IPS DF 19.7 (cell line): ENCODE measurements around the gene GRIK1.

Experiments used
- DNase-seq: peaks from one replicate; pipeline ENCODE4 v3.0.0-alpha.2; 2013; ENCODE audit warnings: low read depth, low spot score

GRIK1 gene

DNA sequence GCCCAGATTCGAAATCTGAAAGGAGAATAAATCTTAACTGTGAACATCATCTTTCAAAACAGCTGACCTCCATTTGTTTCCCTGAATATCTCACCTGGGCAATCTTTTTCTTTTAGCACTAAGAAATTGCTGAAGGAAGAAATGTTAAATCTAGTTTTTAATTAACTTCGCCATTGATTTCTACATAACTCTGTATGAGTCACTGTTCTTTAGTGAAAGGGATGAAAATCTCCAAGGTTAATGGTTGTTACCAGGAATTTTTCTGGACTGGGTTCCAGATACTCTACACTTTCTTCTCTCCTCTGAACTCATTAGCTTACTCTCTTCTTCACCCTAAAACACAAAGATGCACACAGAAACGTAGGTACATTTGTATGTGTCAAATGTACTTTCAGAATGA, 405.3 kb downstream of the GRIK1 start:
- DNase-seq = no peak

DNA sequence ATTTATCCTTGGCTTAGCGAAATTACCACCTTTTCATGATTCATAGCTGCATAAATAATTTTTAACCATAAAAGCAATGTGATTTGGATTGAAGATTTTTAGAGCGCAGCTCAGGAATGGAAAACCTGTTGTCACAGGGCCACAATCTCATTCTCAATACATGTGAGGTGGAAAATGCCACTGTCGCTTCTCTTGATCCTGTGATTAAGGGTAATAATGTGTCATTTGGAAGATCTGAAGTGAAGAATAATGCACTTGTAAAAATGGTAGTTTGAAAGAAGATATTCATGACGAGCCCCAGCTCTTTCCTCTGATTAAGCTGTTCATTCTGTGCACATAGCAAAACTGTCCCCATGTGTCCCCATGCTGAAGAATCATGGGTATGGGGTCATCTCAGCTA, 410.7 kb downstream of the GRIK1 start:
- no peak for DNase-seq

DNA sequence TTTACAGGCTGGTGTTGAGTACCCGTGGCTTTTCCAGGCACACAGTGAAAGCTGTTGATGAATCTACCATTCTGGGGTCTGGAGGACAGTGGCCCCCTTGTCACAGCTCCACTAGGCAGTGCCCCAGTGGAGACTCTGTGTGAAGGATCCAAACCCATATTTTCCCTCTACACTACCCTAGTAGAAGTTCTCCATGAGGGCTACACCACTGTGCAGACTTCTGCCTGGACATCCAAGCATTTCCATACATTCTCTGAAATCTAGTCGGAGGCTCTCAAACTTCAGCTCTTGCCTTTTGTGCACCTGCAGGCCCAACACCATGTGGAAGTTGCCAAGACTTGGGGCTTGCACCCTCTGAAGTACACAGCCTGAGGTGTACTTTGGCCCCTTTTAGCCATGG, 413.3 kb downstream of the GRIK1 start:
- no peak for DNase-seq

DNA sequence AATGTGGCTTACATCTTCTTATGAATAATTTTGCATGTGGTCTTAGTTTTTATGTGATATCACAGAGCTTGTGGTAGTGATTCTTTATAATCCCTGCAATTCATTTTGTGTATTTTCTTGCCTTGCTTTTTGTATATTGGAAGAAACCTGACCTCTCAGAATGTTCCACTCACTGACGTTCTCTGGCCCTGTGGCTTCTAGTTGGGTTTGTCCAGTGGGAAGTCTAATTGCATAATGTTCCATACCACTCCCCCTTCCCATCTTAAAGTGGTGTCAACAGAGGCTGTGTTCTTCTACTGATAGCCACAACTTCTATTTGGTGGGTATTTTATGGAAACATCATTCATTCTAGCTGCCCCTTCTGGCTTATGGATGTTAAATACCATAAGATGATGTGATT, 415.7 kb downstream of the GRIK1 start:
- no peak for DNase-seq

DNA sequence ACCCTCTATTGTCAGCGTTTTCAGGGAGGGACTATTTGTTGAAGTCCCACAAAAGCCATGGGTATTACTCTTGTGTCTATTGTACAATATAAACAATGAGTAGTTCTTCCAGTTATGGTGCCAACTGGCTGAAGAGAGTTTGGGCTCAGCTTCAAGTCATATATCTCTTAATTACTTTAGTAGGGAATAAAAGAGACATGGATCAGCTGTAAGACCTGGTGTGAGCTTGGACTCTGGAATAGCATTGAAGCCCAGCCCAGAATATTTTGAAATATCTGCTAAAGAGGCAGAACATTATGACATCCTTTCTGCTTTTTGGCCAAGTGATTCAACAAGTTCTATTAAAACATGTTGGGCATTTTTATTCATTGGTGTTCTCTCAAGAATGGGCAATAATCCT, 416.1 kb downstream of the GRIK1 start:
- no peak for DNase-seq

DNA sequence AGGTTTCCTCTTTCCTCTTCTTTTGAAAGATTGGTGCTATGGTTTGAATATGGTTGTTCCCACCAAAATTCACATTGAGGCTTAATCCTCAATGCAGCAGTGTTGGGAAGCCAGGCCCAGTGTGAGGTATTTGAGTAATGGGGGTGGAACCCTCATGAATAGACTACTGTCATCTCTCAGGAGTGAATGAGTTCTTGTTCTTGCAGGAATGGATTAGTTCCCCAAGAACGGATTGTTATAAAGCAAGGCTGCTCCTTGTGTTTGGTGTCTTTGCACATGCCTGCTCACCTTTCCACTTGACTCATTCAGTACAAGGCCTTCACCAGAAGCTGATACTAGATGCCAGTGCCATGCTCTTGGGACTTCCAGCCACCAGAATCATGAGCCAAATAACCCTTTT, 417.9 kb downstream of the GRIK1 start:
- DNase-seq = no peak

DNA sequence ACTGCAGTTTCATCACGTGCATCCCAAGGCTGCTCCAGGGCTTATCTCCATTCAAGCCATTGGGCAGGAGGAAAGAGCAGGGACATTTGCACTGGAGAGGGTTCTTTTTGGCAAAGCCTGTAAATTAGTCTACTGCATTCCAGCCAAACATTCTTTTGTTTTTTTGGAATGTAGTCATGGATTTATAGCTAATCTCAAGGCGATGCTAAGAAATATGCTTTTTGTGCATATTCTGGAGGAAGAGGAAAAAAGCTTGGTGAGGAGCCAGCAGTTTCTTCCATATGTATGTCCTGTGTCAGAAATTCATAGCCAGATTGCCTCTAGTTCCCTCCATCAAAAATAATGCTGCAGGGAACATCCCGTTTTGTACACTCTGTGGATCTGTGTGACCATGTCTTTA, 419.6 kb downstream of the GRIK1 start:
- DNase-seq = no peak

DNA sequence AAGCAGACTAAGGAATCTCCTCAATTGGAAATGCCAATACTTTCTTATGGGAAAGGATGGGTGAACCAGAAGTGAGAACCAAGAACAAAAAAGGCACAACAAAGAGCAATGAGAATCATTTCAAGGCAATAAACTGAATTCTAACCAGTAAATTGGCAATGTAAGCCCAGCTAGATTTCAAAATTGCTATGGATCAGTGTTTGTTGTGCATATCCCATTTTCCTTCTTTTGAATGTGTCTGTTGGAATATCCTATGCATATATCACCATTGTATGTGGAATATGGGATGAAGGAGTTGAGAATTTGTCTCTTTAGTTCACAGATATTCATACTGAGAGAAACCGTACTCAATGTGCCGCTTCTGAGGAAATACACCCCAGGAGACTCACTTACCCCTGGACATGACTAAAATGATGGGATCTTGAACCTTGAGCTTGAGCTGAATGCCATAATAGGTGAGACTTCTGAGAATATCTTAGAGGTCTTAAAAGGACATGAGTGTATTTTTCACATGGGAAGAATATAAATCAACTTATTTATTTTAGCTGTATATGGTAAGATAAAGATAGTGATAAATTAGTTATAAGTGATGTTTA, 425.0 kb downstream of the GRIK1 start:
- DNase-seq = no peak

DNA sequence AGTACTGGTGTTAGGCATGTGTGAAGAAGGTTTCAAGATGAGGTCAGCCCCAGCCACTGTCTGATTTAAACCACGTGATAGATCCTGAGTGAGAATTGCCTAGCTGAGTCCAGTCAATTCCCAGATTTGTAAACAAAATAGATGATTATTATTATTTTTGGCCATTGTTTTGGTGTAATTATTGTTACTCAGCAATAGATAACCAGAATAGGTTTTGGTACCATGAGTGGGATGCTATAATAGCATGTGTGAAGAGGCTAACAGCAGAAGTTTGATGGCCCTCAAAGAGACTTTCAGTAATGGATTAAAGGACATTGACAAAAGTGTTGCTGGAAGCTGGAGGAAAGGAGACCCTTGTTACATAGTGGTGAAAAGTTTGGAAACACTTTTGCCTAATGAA, 426.3 kb downstream of the GRIK1 start:
- DNase-seq = no peak

DNA sequence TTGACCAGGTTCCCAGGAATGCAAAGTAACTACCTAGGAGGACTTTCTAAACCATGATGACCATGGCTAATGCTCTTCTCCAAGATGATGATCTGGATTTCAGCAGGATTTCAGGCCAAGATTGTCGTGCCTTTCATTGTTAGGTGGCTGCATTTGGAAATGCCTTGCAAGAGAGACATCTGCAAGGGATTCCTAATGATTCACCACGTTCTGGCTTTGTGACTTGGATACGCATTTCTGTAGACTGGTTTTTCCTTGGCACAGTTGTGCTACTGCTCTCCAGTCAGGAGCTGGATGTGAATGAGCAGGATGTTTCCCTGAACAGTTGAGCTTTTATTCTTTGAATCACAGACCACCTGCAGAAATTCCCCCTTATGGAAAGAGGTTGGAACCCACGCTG, 428.7 kb downstream of the GRIK1 start:
- no peak for DNase-seq

DNA sequence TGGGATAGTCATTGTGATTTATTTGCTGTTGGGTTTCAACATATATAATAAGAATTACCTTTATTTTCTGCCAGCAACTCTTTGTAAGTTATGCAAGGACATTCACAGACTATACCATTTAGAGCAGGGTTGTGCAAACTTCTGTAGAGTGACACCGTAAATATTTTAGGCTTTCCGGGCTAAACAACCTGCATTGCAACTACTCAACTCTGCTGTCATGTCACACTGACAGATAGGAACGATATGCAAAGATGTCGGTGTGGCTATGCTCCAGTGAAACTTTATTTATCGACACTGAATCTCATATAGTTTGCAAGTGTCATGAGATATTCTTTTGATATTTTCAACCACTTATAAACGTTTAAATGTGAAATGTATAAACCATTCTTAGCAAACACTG, 430.7 kb downstream of the GRIK1 start:
- DNase-seq = no peak

DNA sequence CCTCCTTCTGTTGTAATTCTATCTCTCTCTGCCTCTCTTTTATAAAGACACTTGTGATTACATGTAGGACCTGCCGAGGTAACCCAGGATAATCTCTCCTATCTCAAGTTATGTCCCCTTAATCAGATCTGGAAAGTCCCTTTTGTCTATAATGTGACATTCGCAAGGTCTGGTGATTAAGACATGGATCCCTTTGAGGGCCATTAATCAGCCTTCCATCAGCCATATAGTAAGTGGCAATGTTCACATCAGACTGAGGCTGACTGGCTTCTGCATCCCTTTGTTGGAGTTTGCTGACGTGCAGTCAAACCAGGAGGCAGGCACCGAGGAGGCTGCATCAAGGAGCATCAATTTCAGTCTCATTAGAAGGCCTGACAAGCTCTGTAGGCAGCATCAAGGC, 431.5 kb downstream of the GRIK1 start:
- no peak for DNase-seq

DNA sequence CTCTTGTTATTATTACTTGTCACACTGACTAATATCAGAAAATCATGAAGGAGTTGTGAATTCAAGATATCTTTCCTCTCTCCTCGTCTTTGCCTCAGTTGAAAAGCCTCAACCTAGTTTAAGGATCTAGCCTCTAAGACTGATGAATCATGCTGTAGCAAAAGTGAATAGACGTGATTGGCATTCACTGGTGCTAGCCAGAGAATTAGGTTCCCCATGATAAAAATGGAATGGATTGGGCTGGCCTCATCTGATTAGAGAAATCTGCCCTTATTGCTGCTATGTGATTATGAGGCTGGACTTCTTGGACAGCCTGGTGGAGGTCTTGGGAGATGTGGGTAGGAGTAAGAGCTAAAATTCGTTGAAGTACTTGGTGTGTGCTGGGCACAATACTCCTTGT, 432.8 kb downstream of the GRIK1 start:
- no peak for DNase-seq

DNA sequence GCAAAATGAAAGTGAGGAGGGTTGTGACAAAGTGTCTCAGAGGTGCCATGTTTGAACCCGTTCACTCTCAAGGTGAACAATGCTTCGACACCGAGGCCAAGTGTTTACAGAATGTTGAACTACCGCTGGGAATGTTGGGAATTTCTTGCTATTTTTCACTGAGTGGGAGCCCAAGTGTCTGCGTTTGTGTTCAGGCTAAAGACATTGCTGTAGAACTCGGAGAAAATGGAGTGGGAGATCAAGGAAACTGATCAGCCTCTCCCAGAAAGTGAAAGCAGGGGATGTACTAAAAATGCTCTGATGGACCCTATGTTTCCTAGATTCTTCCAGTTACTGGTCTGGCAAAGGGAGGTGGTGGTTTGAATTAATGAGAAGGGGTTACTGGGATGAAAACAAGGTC, 433.6 kb downstream of the GRIK1 start:
- DNase-seq = no peak

DNA sequence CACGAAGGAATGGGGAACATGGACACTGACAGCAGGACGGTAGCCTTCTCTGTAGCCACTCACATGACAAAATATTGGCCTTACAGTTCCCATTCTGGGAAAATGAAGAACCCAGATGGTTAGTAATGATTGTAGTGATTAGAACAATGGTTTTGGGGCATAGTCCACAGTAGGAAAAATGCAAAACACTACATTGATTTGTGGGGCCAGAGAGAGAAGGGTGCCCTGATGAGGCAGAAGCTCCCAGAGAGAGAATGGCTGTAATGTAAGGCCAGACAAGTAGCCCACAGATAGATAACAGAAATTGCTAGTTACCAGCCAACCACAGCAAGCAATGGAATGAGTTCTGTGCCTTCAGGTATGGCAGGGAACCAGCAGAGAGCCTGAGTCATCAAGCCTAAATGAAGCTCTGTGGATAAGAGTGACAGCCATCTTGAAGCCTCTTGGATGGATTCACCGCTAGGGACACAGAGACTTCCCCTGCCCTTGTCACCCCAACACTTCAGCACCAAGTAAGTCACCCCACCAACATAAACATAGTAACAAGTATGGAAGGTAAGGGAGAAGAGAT, 435.0 kb downstream of the GRIK1 start:
- no peak for DNase-seq

DNA sequence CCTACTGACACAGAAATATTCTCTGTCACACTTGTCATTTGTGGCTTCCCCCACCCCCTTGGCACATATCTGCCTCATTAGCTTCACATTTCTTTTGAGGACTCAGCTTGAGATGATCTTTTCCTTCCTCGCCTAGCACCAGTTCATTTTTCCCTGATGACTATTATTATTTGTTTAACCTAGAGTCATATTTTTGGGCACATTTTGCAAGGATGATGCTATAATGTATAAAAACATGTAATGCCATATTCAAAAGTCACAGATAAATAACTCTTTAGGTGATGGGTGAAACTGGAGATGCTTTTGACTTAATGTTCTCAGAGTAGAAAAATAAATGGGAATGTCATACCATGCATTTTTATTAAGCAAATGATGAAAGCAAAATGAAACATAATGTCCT, 438.3 kb downstream of the GRIK1 start:
- DNase-seq = no peak

DNA sequence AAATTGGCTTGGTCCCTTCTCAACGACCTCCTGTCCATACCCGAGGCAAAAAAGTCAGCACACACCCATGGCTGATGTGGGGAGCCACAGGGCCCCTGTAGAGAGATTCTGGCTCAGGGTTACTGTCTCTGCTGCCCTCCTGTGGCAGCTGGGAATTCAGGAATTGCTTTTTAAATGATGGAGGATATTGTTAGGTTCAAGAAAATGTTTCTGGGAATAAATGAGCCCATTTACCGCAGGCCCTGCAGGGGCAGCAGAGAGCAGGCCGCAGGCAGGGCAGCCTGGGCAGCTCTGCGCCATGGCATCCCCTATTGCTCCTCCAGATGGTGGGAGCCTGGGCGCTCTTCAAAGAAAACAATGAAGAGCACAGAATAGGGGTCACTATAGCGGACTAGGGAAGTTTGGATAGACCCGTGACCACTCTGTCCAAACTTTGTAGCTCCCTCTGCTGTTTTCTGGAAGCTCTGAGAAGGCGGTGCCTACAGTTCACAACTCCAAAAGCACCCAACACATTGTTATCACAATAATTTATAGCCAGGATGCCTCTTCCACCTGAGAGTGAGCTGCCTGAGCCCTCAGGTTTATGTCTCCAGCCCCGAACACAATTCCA, 440.0 kb downstream of the GRIK1 start:
- peak; percentile 47 for DNase-seq

DNA sequence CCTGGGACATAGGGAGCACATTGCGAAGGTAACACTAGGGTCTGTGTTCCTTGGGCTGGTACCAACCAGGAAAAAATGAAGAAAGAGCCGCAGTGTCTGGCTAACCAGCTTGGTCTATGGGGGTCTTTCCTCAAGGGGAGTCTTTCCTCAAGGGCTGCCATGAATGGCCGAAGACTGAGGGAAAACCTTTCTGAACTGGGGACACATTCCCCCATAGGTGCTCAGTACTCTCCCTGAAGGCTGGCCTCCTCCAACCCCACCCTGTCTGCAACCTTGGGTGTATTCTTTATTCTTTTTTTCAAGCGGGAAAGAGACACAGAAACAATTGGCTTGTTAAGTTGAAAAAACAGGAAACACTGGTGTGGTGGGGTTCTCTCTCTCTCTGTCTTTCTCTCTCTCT, 440.6 kb downstream of the GRIK1 start:
- no peak for DNase-seq

DNA sequence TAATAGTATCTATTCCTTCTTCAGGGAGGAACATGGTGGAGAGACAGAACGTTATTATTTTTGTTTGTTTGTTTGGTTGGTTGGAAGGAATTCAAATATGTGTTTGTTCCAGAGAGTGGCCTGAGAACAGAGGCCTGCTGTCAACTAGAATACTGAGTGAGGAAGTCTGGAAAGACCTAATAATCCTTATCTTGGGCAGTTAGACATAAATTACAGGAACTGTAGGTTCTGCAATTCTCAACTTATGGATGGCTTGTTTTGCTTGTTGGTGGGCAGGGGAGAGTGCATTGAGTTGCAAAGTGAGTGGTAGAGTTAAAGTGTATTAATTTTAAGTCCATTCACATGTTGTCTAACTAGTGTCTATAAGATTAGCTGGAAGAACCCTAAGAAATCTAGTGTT, 443.5 kb downstream of the GRIK1 start:
- DNase-seq = no peak

DNA sequence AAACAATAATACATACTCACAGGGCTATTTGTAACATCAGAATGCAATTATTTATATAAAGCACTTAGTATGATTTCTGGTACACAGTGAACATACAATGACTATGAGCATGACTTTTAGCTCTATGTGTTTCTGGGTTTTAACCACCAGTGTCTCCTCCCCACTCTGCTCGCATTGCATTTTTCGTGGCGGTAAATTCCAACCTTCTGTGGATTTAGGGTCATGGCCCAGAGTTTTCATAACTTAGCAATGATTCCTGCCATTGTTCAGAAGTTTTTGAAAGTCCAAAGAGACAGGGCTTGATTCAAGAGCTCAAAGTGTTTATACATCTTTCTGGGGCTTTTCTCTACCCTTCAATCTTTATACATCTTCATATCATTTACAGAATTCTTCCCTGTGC, 449.8 kb downstream of the GRIK1 start:
- DNase-seq = no peak

DNA sequence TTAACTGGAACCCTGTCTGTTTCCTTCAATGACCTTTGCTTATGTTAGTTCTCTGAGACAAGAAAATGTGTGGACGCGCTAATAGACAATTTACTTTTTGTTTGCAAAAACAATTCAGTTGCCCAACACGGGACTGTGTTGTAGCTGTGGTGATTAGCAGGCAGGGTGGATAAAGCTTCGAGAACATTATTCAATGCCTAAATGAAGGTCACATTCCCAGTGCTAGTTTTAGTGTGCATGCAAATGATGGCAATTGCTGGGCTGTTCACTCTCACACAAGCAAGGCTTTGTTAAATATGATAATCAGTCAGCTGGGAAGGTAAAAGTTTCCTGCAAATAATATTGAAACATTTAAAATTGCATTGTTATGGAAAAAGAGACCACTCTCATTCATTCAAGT, 452.6 kb downstream of the GRIK1 start:
- no peak for DNase-seq
